OCI-LY7 (cell line): ENCODE data around the gene TNRC6C.

Source experiments
- CTCF ChIP-seq: fragments of 200-600 bp; sonication (generic); conservative IDR thresholded peaks from 2 replicates; pipeline ENCODE4 v1.5.1; 2014; ENCODE audit warnings: mild to moderate bottlenecking, antibody characterized with exemption, low read length, moderate library complexity, mixed read lengths
- EZH2phosphoT487 ChIP-seq: fragments of 200-600 bp; sonication (generic); IDR thresholded peaks from 2 replicates; pipeline ENCODE4 v1.6.1; 2018; ENCODE audit warnings: low read depth, borderline replicate concordance, mild to moderate bottlenecking, mixed run types, antibody characterized with exemption, low read length, moderate library complexity, mixed read lengths

- TF ChIP-seq CTCF (no peak), EZH2phosphoT487 (no peak)
Measured at GRCh38 chr17:77923135-77923534, 35.4 kb upstream of the TNRC6C start.
